K562 treated with DMSO at 1 percent for 48 hours (cell line): ENCODE data around the gene PDIA3. TPM values are rescaled to one million over a fixed set of nuclear protein-coding genes. Genes with fewer than 3 reads are reported as not detected.

Experiments used
- total RNA-seq: library from RNA; unstranded; fragments of 300-600 nt; gene quantifications from 2 replicates; pipeline ENCODE4 v1.2.3, GENCODE V29; 2022; ENCODE audit warnings: low replicate concordance; ENCODE audit errors: extremely low read depth

The PDIA3 gene
- not detected in 2 replicates for total RNA-seq

GRCh38 chr15:43746245-43746902 lies at the start of gene PDIA3:
Gene PDIA3, plus strand, starts transcription at chr15:43746438. Its CDS starts 102 bp downstream, at chr15:43746540.

DNA sequence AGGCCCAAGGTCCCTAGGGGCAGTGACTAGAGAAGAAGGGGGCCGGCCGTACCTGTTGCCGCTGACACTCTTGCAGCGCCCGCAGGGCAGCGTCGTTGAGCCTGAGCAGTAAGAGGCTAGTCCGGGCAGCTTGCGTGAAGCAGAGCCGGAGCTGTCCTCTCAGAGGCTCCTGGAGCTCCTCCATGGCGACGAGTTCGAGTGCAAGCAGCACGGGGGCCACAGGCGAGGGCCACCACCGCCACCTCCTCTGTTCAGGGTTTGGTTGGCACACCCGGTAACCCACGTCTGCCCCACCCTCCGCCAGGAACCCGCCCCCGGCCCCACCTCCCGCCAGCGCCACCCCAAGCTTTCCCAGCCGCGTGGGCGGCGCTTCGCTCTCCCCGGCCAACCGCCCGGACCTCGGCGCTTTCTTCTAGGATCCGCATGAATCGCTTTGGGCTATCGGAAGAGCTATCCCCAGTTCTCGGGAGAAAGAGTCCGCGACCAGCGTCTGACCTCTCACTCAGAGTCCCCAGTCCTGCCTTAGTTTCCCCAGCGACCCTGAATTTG lies 30.6 kb downstream of the PDIA3 start, which contains the start of gene ELL3:
TSS of gene ELL3 (minus strand) at position 249 of the 549 bp plus-strand sequence. CDS start at position 184, 65 bp downstream.

DNA sequence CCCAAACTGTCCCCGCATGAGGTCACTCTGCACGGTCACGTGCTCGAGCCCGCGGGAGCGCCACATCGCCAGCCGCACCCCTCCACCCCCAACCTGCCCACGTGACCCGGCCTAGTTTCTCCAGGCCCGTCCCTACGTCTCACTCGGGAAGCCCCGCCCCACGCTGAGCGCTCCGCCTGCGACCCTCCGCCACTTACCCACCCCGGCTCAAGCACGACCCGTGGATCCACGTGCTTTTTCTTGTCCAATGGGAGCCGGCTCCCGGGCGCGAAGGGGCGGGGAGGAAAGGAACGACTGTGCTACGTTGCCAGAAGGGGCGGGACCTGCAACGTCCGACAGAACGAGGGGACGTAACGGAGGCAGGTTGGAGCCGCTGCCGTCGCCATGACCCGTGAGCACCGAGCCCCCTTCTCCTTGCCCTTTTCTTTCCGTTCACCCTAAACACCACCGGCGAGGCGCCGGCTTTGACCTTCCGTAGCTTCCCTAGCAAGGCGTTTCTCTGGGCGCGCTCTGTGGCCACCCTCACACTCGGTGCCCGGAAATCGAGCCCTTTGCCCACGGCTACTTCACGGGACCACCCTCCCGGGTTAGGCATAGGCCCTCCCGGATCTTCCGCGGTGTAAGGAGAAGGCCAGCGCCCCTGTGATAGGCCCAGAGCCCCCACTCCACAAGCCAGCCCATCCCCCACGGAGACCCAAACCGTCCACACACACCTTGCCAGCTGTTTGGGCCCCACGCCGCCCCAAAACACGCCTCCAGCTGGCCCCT lies 45.9 kb downstream of the PDIA3 start, which contains the start of gene SERF2:
TSS of gene SERF2 (plus strand) at position 328 of the 768 bp plus-strand sequence. CDS start at position 385, 57 bp downstream.

DNA sequence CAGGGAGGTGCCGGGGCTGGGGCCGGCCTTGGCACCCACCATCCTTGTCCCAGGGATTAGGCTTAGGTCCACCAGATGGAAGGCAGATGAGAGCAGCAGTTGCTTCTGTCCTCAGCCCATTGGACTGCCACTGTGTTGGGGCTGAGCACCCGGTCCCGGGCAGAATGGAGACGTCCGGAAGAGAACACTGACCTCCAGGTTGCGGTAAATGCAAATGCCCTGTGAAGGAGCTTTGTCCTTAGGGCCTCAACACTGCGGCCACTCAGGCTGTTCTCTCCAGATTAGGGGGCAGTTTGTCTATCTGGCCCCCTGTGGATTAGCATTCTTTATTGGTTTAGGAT lies 53.7 kb downstream of the PDIA3 start, which contains the start of gene SERINC4:
TSS of gene SERINC4 (minus strand) at position 276 of the 341 bp plus-strand sequence. CDS start at position 42, 234 bp downstream.

DNA sequence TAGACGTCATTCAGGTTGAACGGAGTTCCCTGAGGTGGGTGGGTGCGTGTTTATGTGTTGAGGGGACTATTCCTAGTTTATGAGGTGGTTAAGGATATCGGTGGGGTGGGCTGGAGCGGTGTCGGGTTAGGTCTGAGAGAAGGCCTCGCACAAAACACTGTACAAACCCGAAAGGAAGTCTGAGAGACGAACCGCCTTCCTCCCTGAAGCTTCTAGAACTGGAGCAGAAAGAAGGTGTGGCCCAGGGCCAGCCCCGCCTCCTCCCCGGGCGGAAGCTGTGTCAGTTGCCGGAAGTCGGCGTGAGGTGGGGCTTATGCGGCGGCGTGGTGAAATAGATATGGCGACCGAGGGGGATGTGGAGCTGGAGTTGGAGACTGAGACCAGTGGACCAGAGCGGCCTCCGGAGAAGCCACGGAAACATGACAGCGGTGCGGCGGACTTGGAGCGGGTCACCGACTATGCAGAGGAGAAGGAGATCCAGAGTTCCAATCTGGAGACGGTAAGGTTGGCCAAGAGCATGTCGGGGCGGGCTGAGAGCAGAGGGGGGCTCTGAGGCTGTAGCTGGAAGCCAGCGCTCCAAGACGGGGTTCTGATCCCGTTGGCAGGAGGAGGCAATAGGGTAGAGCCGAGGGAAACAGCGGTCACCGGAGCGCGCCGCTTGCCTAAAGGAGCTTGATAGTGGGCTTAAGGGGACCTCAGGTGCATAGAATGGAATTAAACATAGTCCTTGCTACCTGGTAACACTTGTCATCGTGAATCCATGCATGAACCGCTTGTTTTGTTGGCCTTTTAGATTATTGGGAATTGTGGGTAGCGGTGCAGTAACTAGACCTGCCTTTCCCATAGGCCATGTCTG lies 54.3 kb downstream of the PDIA3 start, which contains the start of gene HYPK:
TSS of gene HYPK (plus strand) at position 314 of the 856 bp plus-strand sequence. CDS start at position 338, 24 bp downstream.

Other genes starting within 250 kb of the PDIA3 start
- gene MAP1A, start 228.8 kb upstream of the PDIA3 start, total RNA-seq = 83.2 TPM in 1 of 2 replicates, not detected in the other
- not detected in 2 replicates for gene PPIP5K1, start 156.2 kb upstream of the PDIA3 start, total RNA-seq
- gene CKMT1B, start 152.4 kb upstream of the PDIA3 start, total RNA-seq = not detected in 2 replicates
- not detected in 2 replicates for gene STRC, start 127.6 kb upstream of the PDIA3 start, total RNA-seq
- gene CATSPER2, start 97.6 kb upstream of the PDIA3 start, total RNA-seq = not detected in 2 replicates
- gene CKMT1A, start 52.6 kb upstream of the PDIA3 start, total RNA-seq = not detected in 2 replicates
- not detected in 2 replicates for gene ELL3, start 30.5 kb downstream of the PDIA3 start, total RNA-seq
- 1,029 TPM in 1 of 2 replicates, not detected in the other for gene SERF2, start 45.9 kb downstream of the PDIA3 start, total RNA-seq
- not detected in 2 replicates for gene SERINC4, start 53.8 kb downstream of the PDIA3 start, total RNA-seq
- not detected in 2 replicates for gene HYPK, start 54.2 kb downstream of the PDIA3 start, total RNA-seq
- 183 TPM in 1 of 2 replicates, not detected in the other for gene MFAP1, start 78.3 kb downstream of the PDIA3 start, total RNA-seq
- not detected in 2 replicates for gene WDR76, start 80.6 kb downstream of the PDIA3 start, total RNA-seq